ENCODE measurements around the gene WDTC1. TPM values are rescaled to one million over a fixed set of nuclear protein-coding genes. Genes with fewer than 3 reads are reported as not detected.

The WDTC1 gene
- total RNA-seq, 1 experiment from 2014 or later, result 24.6 TPM

- no peaks in the 10 kb centered on the region for H3K36me3 ChIP-seq (ENCODE audit: control insufficient read depth, insufficient read depth, low read length)
- H3K27me3 ChIP-seq (ENCODE audit: control insufficient read depth, insufficient read depth, low read length), result no peaks in the 10 kb centered on the region
- no peaks in the 10 kb centered on the region for H3K4me1 ChIP-seq (ENCODE audit: control insufficient read depth, insufficient read depth, low read length)
- ATAC-seq (no peak), DNase-seq (ENCODE audit: low read depth, low spot score) (no peak)
- no peaks in the 10 kb centered on the region for H3K9me3 ChIP-seq (ENCODE audit: control insufficient read depth, insufficient read depth, low read depth, low read length)
- no peak overlapping the region for H3K4me3 ChIP-seq (ENCODE audit: low read depth in 2 of 2, low read length in 2 of 2)
- H3K27ac ChIP-seq (ENCODE audit: low read length), result no peak overlapping the region
- CTCF ChIA-PET, result no interaction called here
- BruUV-seq (replicated peaks), result no TSS peak
- POLR2A ChIA-PET, result no interaction called here
- TF ChIP-seq SIN3A (IDR thresholded peaks at IDR 0.05; ENCODE audit: borderline replicate concordance, insufficient read depth, low read depth, low read length), result no peak
- no peak for TF ChIP-seq POLR2AphosphoS5 (IDR thresholded peaks at IDR 0.05; ENCODE audit: low read depth, low read length)
- TF ChIP-seq TCF7L2 (IDR thresholded peaks at IDR 0.05; ENCODE audit: low read depth, low read length), result no peak
- no peak for TF ChIP-seq CTCF (IDR thresholded peaks at IDR 0.05)
- TF ChIP-seq REST (IDR thresholded peaks at IDR 0.05; ENCODE audit: insufficient read depth in 1 of 2, low read depth in 2 of 2, low read length in 1 of 2), result no peak
- intact Hi-C loops (cut with micrococcal nuclease; ENCODE audit: unreplicated experiment), result no loop called here
- in situ Hi-C loops (cut with HindIII; ENCODE audit: low pct_unique_long_range_greater_than_20kb, low sequenced_read_pairs), result no loop called here
These were observed 15.7 kb upstream of the WDTC1 start for GRCh38 chr1:27218736-27219135.

GRCh38 chr1:27220096-27220495 lies 14.3 kb upstream of the WDTC1 start:
- H3K4me1 ChIP-seq (ENCODE audit: control insufficient read depth, insufficient read depth, low read length), result no peaks in the 10 kb centered on the region

More at GRCh38 chr1:27220096-27220495, 14.3 kb upstream of the WDTC1 start:
- CTCF ChIA-PET, result interaction anchor here (0.6 kb wide), 2 partner anchors 47 to 223 kb away, joined by 3 to 10 read pairs; no protein-coding TSS in a partner anchor
- no peak for TF ChIP-seq TCF7L2 (IDR thresholded peaks at IDR 0.05; ENCODE audit: low read depth, low read length)
- TF ChIP-seq SIN3A (IDR thresholded peaks at IDR 0.05; ENCODE audit: borderline replicate concordance, insufficient read depth, low read depth, low read length), result no peak
- no peak for TF ChIP-seq CTCF (IDR thresholded peaks at IDR 0.05)
- TF ChIP-seq REST (IDR thresholded peaks at IDR 0.05; ENCODE audit: insufficient read depth in 1 of 2, low read depth in 2 of 2, low read length in 1 of 2), result no peak
- TF ChIP-seq POLR2AphosphoS5 (IDR thresholded peaks at IDR 0.05; ENCODE audit: low read depth, low read length), result no peak
- intact Hi-C loops (cut with micrococcal nuclease; ENCODE audit: unreplicated experiment) (no loop called here), in situ Hi-C loops (cut with HindIII; ENCODE audit: low pct_unique_long_range_greater_than_20kb, low sequenced_read_pairs) (no loop called here)
- BruUV-seq (replicated peaks), result no TSS peak
- ATAC-seq, result no peak
- Histone ChIP-seq H3K4me3 (ENCODE audit: low read depth in 2 of 2, low read length in 2 of 2) (no peak overlapping the region), H3K36me3 (ENCODE audit: control insufficient read depth, insufficient read depth, low read length) (no peaks in the 10 kb centered on the region), H3K27me3 (ENCODE audit: control insufficient read depth, insufficient read depth, low read length) (no peaks in the 10 kb centered on the region), H3K9me3 (ENCODE audit: control insufficient read depth, insufficient read depth, low read depth, low read length) (no peaks in the 10 kb centered on the region), H3K27ac (ENCODE audit: low read length) (no peak overlapping the region)
- DNase-seq (ENCODE audit: low read depth, low spot score), result no peak
- POLR2A ChIA-PET, result no interaction called here
